Non-pigmented ciliary epithelial cell (primary cell): ENCODE data around the gene MAT2B.
"Not testable (repeated sequence)": the region's sequence is repeated elsewhere in the genome, so short reads cannot be mapped to it uniquely, and the experiment has no call there.

ENCODE experiments used
- DNase-seq: peaks from one replicate; pipeline ENCODE4 v3.0.0-alpha.2; 2010; ENCODE audit warnings: low read depth

Gene MAT2B

GRCh38 chr5:163503106-163504078, 2.0 kb upstream of the MAT2B start:
- DNase-seq: no peak

- no peak for DNase-seq
Observed at GRCh38 chr5:163504079-163504931, 1.1 kb upstream of the MAT2B start.

DNA sequence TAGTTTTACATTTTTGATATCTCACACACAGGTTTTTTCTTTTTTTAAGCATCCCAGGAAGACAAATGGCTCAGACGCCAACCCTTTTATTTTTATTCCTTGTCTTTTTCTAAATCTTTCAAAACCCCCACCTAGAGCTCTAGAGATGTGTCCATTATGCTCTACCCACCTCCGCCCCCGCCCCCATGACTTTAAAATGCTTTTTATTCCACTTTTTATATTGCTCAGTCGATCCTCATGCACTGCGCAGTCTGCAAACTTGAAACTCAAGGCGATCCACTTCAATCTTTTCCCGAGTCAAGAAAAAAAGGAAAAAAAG, 411 bp upstream of the MAT2B start:
- no peak for DNase-seq

DNA sequence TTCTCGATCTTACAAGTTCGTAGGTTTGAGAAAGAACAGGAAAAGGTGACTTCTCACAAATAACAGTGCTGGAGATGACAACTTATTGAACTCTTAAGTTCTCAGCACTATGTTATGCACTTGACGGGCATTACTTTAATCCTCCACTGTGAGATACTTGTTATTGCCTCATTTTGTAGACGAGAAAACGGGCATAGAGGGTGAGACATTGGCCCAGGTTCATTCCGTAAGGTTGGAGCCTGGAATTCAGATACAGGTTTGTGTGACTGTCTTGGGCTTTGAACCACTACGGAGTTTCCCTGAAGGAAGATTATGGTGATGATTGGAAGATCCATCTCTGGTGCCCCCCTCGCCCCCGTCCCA, 657 bp downstream of the MAT2B start:
- no peak for DNase-seq

DNA sequence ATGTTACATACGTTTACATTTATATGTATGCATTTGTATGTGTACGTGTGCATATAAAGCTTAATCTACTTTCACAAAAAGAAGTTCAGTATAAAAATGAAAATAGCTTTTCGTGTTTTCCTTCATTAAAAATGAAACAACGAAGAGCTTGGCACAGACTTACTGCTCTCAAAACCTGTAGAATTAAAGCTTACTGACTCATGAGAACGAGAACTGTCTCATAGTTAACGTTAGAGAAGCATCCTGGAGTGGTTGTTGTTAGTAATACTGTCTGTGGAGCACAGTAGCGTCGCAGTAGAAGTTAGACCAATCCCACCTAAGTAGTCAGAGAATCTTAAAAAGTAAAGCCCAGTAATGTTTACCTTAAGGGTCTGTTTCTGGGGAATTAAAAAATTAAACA, 1.3 kb downstream of the MAT2B start:
- DNase-seq: no peak

GRCh38 chr5:163508753-163509152, 3.3 kb downstream of the MAT2B start:
- no peak for DNase-seq

DNA sequence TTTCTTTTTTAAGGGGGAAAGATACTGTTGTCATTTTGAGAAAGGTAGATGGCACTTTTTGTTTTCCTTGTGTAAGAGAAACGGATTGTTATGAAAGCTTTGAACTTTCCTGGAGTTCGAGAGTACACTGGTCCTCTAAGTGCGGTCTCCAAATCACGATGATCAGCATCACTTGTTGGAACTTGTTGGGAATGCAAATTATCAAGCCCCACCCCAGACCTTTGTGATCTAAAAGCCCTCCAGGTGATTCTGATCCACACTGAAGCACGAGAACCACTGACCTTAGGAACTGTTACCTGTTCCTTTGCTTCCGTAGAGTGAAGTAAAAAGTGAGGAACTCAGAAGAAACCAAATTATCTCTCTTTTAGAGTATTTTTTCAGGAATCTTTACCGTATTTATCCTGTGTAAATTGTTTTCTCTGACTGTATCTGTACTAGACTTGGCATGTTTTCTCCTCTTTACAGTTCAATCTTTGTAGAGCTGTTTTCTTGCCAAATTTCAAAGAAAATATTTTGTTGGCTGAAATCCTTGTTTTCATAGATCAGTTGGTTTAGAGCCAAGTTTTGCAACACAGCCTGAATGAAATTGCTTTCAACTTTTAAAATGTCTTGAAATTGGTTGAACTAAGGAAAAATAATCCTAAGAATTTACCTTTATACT, 4.0 kb downstream of the MAT2B start:
- DNase-seq: no peak

GRCh38 chr5:163512526-163512925, 7.1 kb downstream of the MAT2B start:
- no peak for DNase-seq

DNA sequence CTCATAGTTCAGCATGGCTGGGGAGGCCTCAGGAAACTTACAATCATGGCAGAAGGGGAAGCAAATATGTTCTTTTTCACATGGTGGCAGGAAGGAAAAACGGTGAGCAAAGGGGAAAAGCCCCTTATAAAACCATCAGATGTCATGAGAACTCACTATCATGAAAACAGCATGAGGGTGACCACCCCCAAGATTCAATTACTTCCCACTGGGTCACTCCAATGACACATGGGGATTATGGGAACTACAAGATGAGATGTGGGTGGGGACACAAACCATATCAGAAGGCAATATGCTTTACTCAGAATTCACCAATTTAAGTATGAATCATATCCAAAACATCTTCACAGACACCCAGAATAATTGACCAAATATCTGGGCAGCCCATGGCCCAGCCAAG, 19.7 kb downstream of the MAT2B start:
- DNase-seq: no peak

- DNase-seq: no peak
Observed at GRCh38 chr5:163529698-163530097, 24.3 kb downstream of the MAT2B start.

GRCh38 chr5:163531272-163531671, 25.9 kb downstream of the MAT2B start:
- DNase-seq: no peak

DNA sequence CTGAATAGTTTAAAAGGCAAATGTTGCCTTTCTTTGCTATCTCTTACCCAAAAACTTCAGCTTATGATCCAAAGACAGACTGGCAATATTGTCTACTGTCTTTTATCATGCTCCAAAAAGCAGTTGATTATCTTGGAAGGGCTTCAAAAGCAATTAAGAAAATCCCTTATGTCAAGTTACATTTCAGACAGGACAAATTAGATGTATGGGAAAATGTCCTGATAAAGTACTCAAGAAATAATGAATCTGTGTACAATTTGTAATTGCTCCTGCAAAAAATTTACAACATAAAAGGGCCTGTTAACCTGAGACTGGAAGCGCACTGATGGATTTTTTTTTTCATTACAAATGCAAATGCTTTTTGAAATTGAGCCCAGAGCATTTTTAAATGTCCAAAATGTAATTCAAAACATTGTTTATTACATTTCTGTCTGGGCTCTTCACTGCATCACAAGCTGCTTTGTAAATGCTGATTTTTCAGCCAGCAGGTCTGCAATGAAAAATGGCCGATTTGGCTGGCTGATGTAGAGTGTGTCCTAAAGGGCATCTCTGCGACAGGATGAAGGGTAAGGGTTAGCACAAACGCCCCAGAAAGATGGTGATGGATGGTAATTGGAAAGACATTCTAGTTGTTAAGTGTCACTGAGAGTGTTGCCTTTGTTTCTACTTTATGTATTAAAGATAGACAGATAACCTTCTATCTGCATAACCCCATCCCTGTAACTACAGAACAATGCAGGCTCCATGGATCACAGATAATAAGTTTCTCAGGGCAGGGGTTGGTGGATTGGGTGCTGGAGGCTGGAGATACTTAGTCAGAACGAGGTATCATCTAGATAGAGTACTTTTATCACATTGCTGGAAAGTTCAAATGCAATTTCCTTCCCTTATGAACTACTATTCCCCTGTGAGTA, 27.0 kb downstream of the MAT2B start:
- DNase-seq: no peak

DNA sequence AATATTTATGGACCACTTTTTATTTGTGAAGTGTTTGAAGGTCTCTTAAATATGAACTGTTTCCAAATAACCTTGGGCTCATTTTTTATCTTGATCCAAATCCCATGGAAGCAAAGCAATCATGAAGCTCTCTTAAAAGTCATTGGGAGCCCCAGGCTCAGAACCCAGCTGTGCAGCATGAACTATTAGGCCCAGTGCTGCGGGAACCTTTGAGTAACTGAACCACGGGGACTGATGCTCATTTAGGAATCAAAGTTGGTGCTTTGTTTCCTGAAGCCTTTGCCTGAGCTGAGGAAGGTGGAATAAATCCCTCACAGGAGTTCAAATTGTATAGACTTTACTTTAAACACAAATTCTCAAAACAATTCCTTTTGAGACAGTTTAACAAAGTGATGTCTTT, 27.8 kb downstream of the MAT2B start:
- DNase-seq: no peak

DNA sequence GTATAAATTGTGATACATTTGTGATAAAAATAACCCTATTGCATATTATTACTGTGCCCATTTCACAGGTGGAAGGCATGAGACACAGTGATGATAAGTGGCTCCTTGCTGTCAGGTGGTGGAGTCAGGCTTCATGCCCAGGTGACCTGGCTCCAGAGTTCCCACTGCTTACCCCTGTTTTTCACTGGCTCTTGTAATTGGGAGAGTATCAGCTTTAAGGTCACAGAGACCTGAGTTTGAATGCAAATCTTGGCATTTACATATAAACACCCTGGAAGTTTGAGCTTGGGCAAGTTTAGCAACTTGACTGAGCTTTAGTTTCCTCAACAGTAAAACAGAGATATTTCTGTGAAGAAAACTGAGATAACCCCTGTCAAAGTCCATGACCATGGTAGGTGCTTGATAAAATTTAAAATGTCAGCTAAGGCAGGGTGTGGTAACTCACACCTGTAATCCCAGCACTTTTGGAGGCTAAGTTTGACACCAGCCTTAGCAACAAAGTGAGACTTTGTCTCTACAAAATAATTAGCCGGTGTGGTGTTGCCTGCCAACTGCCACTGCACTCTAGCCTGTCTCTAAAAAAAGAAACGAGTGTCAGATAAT, 29.2 kb downstream of the MAT2B start:
- no peak for DNase-seq

GRCh38 chr5:163535290-163535689, 29.9 kb downstream of the MAT2B start:
- DNase-seq: no peak

- DNase-seq: not testable (repeated sequence)
Observed at GRCh38 chr5:163536442-163536841, 31.0 kb downstream of the MAT2B start.

DNA sequence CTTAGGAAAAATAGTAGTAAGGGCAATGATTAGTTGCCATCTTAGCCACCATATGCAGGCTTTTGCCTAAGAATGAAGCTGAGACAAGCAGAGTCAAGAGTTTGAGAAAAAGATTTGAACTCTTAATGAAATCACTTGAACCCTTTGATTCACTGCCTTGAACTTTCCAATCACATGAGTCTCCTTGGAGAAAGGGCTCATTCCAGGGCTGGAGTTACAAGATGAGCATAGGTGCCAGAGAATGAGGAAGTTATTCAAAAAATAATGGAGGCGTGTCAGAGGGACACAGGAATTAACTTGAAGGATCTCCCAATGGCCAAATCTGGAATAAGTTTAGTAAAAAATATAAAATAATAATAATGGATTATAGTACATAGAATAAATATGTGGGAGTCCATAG, 35.3 kb downstream of the MAT2B start:
- no peak for DNase-seq

GRCh38 chr5:163542771-163543170, 37.4 kb downstream of the MAT2B start:
- DNase-seq: no peak

DNA sequence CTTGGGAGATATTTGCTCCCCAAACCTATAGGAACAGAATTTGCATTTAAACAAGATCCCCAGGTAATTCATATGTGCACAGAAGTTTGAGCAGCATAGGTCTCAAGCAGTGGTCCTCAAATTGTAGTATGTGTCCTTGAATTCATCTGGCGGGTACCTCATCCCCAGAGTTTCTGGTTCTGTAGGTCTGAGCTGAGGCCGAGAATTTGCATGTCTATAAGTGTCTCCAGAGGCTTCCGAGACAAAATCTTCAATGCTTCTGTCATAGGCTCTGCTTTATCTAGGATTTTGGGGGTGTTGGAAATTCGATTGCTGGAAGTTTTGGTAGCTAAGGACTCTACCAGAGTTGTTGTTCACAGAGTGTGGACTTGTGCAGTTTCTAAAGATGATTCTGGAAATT, 38.6 kb downstream of the MAT2B start:
- no peak for DNase-seq

- no peak for DNase-seq
Observed at GRCh38 chr5:163544836-163545235, 39.4 kb downstream of the MAT2B start.

DNA sequence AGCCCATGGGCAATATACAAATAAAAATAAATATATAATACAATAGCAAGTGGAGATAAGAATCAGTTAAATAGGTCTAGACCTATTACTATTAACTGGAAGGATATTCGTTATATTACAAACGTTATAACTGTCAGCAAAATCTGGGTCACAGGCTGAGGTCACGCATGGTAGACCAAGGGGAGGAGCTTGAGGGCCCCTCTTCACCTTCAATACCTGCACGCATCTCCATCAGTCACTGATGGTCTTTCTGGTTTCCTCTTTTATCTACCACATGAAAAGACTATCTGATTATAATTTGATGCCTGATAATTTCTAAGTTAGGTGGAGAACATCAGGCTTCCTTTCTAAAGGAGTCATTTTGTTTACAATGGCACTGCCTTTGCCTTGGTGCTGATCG, 43.2 kb downstream of the MAT2B start:
- no peak for DNase-seq
